Keratinocyte (primary cell): ENCODE results near the gene C5AR1.

Experiments used
- CTCF ChIP-seq, 3 experiments: IDR thresholded peaks in 1 of 3; conservative IDR thresholded peaks in 1 of 3; optimal IDR thresholded peaks in 1 of 3; 2 replicates in 2 of 3; 3 replicates in 1 of 3; pipeline versions ENCODE3 to v1.5.1; 2011; ENCODE audit warnings: low read length in 3 of 3, mild to moderate bottlenecking in 3 of 3, moderate library complexity in 2 of 3, control low read depth in 1 of 3, inconsistent platforms in 1 of 3; ENCODE audit not compliant: insufficient read depth in 2 of 3; ENCODE audit errors: extremely low read depth in 1 of 3
- EZH2 ChIP-seq: IDR thresholded peaks from one replicate; pipeline ENCODE4 v1.6.1; 2012; ENCODE audit warnings: inconsistent platforms, mild to moderate bottlenecking, low read length, moderate library complexity

- TF ChIP-seq CTCF (optimal IDR thresholded peaks at IDR 0.05 in 1 of 3, IDR thresholded peaks at IDR 0.05 in 1 of 3, conservative IDR thresholded peaks at IDR 0.05 in 1 of 3; ENCODE audit: extremely low read depth in 1 of 3, insufficient read depth in 2 of 3, low read length in 3 of 3) (no peak), EZH2 (no peak)
These were observed 32.1 kb downstream of the C5AR1 start for GRCh38 chr19:47341734-47342133.
